Tibial artery (tissue), 4 donors: ENCODE data around the gene SUPT20H.

Source experiments
- DNase-seq, 2 donors: peaks; one replicate each; pipeline ENCODE4 v3.0.0-alpha.2; 2019
- H3K27ac ChIP-seq, 2 donors: fragments of 200-600 bp; sonication (generic) in 1 of 2; 1 replicate in 1 of 2; 2 replicates in 1 of 2; pipeline ENCODE4 v1.5.1; 2018 to 2019; ENCODE audit warnings: mild to moderate bottlenecking in 1 of 2
- H3K27me3 ChIP-seq, 2 donors: fragments of 200-600 bp; sonication (generic) in 1 of 2; one replicate each; pipeline versions ENCODE4 v1.5.1 to v1.6.0; 2016 to 2019
- H3K36me3 ChIP-seq, 3 donors: fragments of 200-600 bp; sonication (generic) in 2 of 3; one replicate each; pipeline ENCODE4 v1.5.1; 2016 to 2019; ENCODE audit warnings: mild to moderate bottlenecking in 2 of 3
- H3K4me1 ChIP-seq, 4 donors: fragments of 200-600 bp; sonication (generic) in 2 of 4; 1 replicate in 3 of 4; 2 replicates in 1 of 4; pipeline ENCODE4 v1.5.1; 2016 to 2019
- H3K4me3 ChIP-seq, 2 donors: fragments of 200-600 bp; sonication (generic) in 1 of 2; 1 replicate in 1 of 2; 2 replicates in 1 of 2; pipeline ENCODE4 v1.5.1; 2018 to 2019; ENCODE audit warnings: mild to moderate bottlenecking in 2 of 2
- H3K9me3 ChIP-seq, 3 donors: fragments of 200-600 bp; sonication (generic) in 1 of 3; one replicate each; pipeline ENCODE4 v1.5.1; 2016 to 2019
- CTCF ChIP-seq, 2 experiments: fragments of 200-600 bp in 1 of 2; fragments of 450-650 bp in 1 of 2; IDR thresholded peaks; one replicate each; pipeline ENCODE4 v1.5.1; 2017 to 2019; ENCODE audit warnings: antibody characterized with exemption in 2 of 2, mild to moderate bottlenecking in 1 of 2, moderate library complexity in 1 of 2
- intact Hi-C: fragments of 100-400 bp; cut with DNase I; formaldehyde crosslinking; loops from one replicate; pipeline ENCODE4 v1.15.0; 2023; ENCODE audit warnings: low total_unique reads

The SUPT20H gene

GRCh38 chr13:37105251-37105714, 45.8 kb upstream of the SUPT20H start, which contains the start of gene CSNK1A1L:
TSS of gene CSNK1A1L (minus strand) at chr13:37105664. CDS start at chr13:37105256, 408 bp downstream.
- Histone ChIP-seq H3K27ac (no peak within 1 kb of the TSS), H3K9me3 (no peaks in the 10 kb centered on the region), H3K4me1 (peaks cover 0 to 14% (median 5%) of the 10 kb centered on the region in 4 donors), H3K27me3 (no peaks in the 10 kb centered on the region), H3K4me3 (no peak within 1 kb of the TSS), H3K36me3 (no peaks in the 10 kb centered on the region)
- no peak for TF ChIP-seq CTCF (IDR thresholded peaks at IDR 0.05)
- intact Hi-C loops: no loop called here
- no peak for DNase-seq

GRCh38 chr13:37102896-37103295, 43.4 kb upstream of the SUPT20H start:
- TF ChIP-seq CTCF (IDR thresholded peaks at IDR 0.05): no peak
- intact Hi-C loops: no loop called here
- no peak overlapping the region for H3K4me3 ChIP-seq
- H3K4me1 ChIP-seq: no peaks in the 10 kb centered on the region
- H3K27me3 ChIP-seq: no peaks in the 10 kb centered on the region
- no peak for DNase-seq
- H3K27ac ChIP-seq: no peak overlapping the region
- H3K36me3 ChIP-seq: no peaks in the 10 kb centered on the region
- no peaks in the 10 kb centered on the region for H3K9me3 ChIP-seq

GRCh38 chr13:37101201-37101600, 41.7 kb upstream of the SUPT20H start:
- H3K27ac ChIP-seq: no peak overlapping the region
- DNase-seq: no peak
- intact Hi-C loops: no loop called here

GRCh38 chr13:37100731-37101130, 41.2 kb upstream of the SUPT20H start:
- H3K9me3 ChIP-seq: no peaks in the 10 kb centered on the region
- no peak overlapping the region for H3K4me3 ChIP-seq
- intact Hi-C loops: no loop called here
- DNase-seq: no peak
- H3K4me1 ChIP-seq: no peaks in the 10 kb centered on the region
- no peak for TF ChIP-seq CTCF (IDR thresholded peaks at IDR 0.05)
- no peaks in the 10 kb centered on the region for H3K36me3 ChIP-seq
- H3K27ac ChIP-seq: no peak overlapping the region
- H3K27me3 ChIP-seq: no peaks in the 10 kb centered on the region

More at GRCh38 chr13:37101201-37101600, 41.7 kb upstream of the SUPT20H start:
- TF ChIP-seq CTCF (IDR thresholded peaks at IDR 0.05): no peak
- Histone ChIP-seq H3K4me3 (no peak overlapping the region), H3K4me1 (no peaks in the 10 kb centered on the region), H3K36me3 (no peaks in the 10 kb centered on the region), H3K9me3 (no peaks in the 10 kb centered on the region), H3K27me3 (no peaks in the 10 kb centered on the region)

GRCh38 chr13:37097076-37097475, 37.6 kb upstream of the SUPT20H start:
- Histone ChIP-seq H3K9me3 (no peaks in the 10 kb centered on the region), H3K36me3 (no peaks in the 10 kb centered on the region), H3K27ac (no peak overlapping the region), H3K27me3 (no peaks in the 10 kb centered on the region), H3K4me3 (no peak overlapping the region), H3K4me1 (no peaks in the 10 kb centered on the region)
- no peak for DNase-seq
- intact Hi-C loops: no loop called here
- TF ChIP-seq CTCF (IDR thresholded peaks at IDR 0.05): no peak

- Histone ChIP-seq H3K9me3 (no peaks in the 10 kb centered on the region), H3K36me3 (no peaks in the 10 kb centered on the region), H3K27ac (no peak overlapping the region), H3K27me3 (no peaks in the 10 kb centered on the region), H3K4me1 (no peaks in the 10 kb centered on the region), H3K4me3 (no peak overlapping the region)
- intact Hi-C loops: no loop called here
- no peak for DNase-seq
- no peak for TF ChIP-seq CTCF (IDR thresholded peaks at IDR 0.05)
Observed at GRCh38 chr13:37094840-37095239, 35.4 kb upstream of the SUPT20H start.
